ENCODE data around the gene AZIN2. TPM values are rescaled to one million over a fixed set of nuclear protein-coding genes. Genes with fewer than 3 reads are reported as not detected.

The AZIN2 gene
- total RNA-seq, 2 experiments from 2014 or later, result 2.5 TPM

- H3K4me1 Mint-ChIP-seq (ENCODE audit: low read depth), result peaks cover 2% of the 10 kb centered on the region
- H3K27me3 Mint-ChIP-seq, result no peaks in the 10 kb centered on the region
- DNase-seq (no peak), ATAC-seq (no peak)
- H3K9me3 Mint-ChIP-seq, result no peaks in the 10 kb centered on the region
- no peak overlapping the region for H3K27ac Mint-ChIP-seq
- no peak overlapping the region for H3K4me3 Mint-ChIP-seq
- H3K36me3 Mint-ChIP-seq (ENCODE audit: low read depth), result peaks cover 2% of the 10 kb centered on the region
- ChIA-PET CTCF (interaction anchor here (1.0 to 1.2 kb wide), 3 partner anchors 16 to 155 kb away, joined by 3 to 5 read pairs (median 3); no protein-coding TSS in a partner anchor), POLR2A (no interaction called here)
- intact Hi-C loops (cut with micrococcal nuclease), result no loop called here
- TF ChIP-seq, protein P1, sequence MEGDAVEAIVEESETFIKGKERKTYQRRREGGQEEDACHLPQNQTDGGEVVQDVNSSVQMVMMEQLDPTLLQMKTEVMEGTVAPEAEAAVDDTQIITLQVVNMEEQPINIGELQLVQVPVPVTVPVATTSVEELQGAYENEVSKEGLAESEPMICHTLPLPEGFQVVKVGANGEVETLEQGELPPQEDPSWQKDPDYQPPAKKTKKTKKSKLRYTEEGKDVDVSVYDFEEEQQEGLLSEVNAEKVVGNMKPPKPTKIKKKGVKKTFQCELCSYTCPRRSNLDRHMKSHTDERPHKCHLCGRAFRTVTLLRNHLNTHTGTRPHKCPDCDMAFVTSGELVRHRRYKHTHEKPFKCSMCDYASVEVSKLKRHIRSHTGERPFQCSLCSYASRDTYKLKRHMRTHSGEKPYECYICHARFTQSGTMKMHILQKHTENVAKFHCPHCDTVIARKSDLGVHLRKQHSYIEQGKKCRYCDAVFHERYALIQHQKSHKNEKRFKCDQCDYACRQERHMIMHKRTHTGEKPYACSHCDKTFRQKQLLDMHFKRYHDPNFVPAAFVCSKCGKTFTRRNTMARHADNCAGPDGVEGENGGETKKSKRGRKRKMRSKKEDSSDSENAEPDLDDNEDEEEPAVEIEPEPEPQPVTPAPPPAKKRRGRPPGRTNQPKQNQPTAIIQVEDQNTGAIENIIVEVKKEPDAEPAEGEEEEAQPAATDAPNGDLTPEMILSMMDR (IDR thresholded peaks at IDR 0.05), result no peak
Observed at GRCh38 chr1:33143176-33143575, 62.2 kb downstream of the AZIN2 start.

- Mint-ChIP-seq H3K4me1 (ENCODE audit: low read depth) (peaks cover 2% of the 10 kb centered on the region), H3K4me3 (no peak overlapping the region), H3K27ac (no peak overlapping the region), H3K9me3 (no peaks in the 10 kb centered on the region), H3K36me3 (ENCODE audit: low read depth) (peaks cover 2% of the 10 kb centered on the region), H3K27me3 (no peaks in the 10 kb centered on the region)
- ChIA-PET POLR2A (no interaction called here), CTCF (interaction anchor here (1.2 kb wide), 2 partner anchors 16 to 58 kb away, joined by 3 to 5 read pairs; no protein-coding TSS in a partner anchor)
- ATAC-seq (no peak), DNase-seq (no peak)
- intact Hi-C loops (cut with micrococcal nuclease), result no loop called here
- TF ChIP-seq, protein P1 (IDR thresholded peaks at IDR 0.05), result no peak
Observed at GRCh38 chr1:33143698-33144097, 62.7 kb downstream of the AZIN2 start.

- Mint-ChIP-seq H3K4me1 (ENCODE audit: low read depth) (no peaks in the 10 kb centered on the region), H3K27me3 (no peaks in the 10 kb centered on the region), H3K27ac (no peak overlapping the region), H3K4me3 (no peak overlapping the region), H3K9me3 (no peaks in the 10 kb centered on the region), H3K36me3 (ENCODE audit: low read depth) (peaks cover 2% of the 10 kb centered on the region)
- ATAC-seq, result no peak
- ChIA-PET POLR2A (interaction anchor here (1.5 kb wide), 1 partner anchor 71 kb away, joined by 4 read pairs; no protein-coding TSS in a partner anchor), CTCF (interaction anchor here (0.9 to 1.9 kb wide), 4 partner anchors 11 to 213 kb away, joined by 3 to 7 read pairs (median 4); no protein-coding TSS in a partner anchor)
- TF ChIP-seq, protein P1 (IDR thresholded peaks at IDR 0.05), result no peak
- intact Hi-C loops (cut with micrococcal nuclease), result no loop called here
- DNase-seq, result no peak
Observed at GRCh38 chr1:33146003-33146402, 65.0 kb downstream of the AZIN2 start.

GRCh38 chr1:33147275-33147996, 66.5 kb downstream of the AZIN2 start:
- TF ChIP-seq, protein P1 (IDR thresholded peaks at IDR 0.05), result no peak
- ChIA-PET CTCF (interaction anchor here (0.6 to 1.9 kb wide), 3 partner anchors 20 to 58 kb away, joined by 3 to 7 read pairs (median 3); no protein-coding TSS in a partner anchor), POLR2A (no interaction called here)
- no peak for DNase-seq
- ATAC-seq, result no peak
- H3K4me3 Mint-ChIP-seq, result no peak overlapping the region
- no peaks in the 10 kb centered on the region for H3K4me1 Mint-ChIP-seq (ENCODE audit: low read depth)
- H3K27ac Mint-ChIP-seq, result no peak overlapping the region
- no peaks in the 10 kb centered on the region for H3K9me3 Mint-ChIP-seq
- peaks cover 2% of the 10 kb centered on the region for H3K36me3 Mint-ChIP-seq (ENCODE audit: low read depth)
- no peaks in the 10 kb centered on the region for H3K27me3 Mint-ChIP-seq
- intact Hi-C loops (cut with micrococcal nuclease), result no loop called here

DNA sequence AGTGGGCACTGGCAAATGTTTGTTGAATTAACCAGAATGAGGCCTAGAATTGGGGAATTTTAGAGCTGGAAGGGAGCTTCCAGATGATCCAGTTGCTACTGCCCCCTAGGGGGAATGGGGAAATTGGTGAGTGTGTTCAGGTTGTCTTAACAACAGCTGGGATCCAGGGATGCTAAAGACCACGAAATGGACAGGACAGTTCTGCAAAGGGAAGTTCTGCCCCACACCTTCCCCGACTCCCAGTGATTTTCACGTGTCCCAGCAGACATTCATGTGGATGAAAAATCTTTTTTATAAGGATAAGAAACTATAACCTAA, 67.0 kb downstream of the AZIN2 start:
- ChIA-PET CTCF (interaction anchor here (0.6 to 0.8 kb wide), 2 partner anchors 21 to 58 kb away, joined by 3 read pairs; no protein-coding TSS in a partner anchor), POLR2A (no interaction called here)
- H3K4me3 Mint-ChIP-seq, result no peak overlapping the region

More for the DNA sequence above, 67.0 kb downstream of the AZIN2 start:
- H3K36me3 Mint-ChIP-seq (ENCODE audit: low read depth), result peaks cover 2% of the 10 kb centered on the region
- no peaks in the 10 kb centered on the region for H3K9me3 Mint-ChIP-seq
- intact Hi-C loops (cut with micrococcal nuclease), result no loop called here
- H3K27ac Mint-ChIP-seq, result no peak overlapping the region
- no peaks in the 10 kb centered on the region for H3K4me1 Mint-ChIP-seq (ENCODE audit: low read depth)
- TF ChIP-seq, protein P1 (IDR thresholded peaks at IDR 0.05), result peak; percentile 38
- peak; percentile 31 for DNase-seq
- H3K27me3 Mint-ChIP-seq, result no peaks in the 10 kb centered on the region
- ATAC-seq, result no peak
